ENCODE measurements around the gene GARIN5B.
"Not testable (repeated sequence)": the region's sequence is repeated elsewhere in the genome, so short reads cannot be mapped to it uniquely, and the experiment has no call there.

GARIN5B gene

DNA sequence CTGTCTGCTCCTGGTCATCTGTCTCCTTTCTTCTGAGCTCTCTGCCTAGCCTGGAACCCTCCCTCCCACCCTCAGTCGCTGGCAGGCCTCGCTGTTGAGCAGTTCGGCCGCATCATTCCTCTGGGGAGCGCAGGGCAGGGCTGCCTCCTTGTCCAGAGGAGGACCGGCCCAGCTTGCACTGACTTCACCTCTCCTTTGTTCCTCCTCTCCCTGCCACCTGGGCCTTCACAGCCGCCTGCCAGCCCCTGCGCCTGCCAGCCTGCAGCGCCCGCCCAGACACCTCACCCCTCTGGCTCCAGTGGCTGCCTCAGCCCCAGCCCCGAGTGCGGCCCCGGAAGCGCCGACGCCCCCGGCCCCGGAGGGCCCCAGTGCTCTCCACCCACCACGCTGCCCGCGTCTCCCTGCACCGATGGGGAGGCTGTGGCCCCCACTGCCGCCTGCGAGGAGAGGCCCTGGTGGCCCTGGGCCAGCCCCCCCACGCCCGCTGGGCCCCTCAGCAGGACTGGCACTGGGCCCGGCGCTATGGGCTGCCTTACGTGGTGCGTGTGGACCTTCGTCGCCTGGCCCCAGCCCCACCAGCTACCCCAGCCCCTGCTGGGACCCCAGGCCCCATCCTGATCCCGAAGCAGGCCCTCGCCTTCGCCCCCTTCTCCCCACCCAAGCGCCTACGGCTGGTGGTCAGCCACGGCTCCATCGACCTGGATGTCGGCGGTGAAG, 16.2 kb downstream of the GARIN5B start:
- no peak for DNase-seq

DNA sequence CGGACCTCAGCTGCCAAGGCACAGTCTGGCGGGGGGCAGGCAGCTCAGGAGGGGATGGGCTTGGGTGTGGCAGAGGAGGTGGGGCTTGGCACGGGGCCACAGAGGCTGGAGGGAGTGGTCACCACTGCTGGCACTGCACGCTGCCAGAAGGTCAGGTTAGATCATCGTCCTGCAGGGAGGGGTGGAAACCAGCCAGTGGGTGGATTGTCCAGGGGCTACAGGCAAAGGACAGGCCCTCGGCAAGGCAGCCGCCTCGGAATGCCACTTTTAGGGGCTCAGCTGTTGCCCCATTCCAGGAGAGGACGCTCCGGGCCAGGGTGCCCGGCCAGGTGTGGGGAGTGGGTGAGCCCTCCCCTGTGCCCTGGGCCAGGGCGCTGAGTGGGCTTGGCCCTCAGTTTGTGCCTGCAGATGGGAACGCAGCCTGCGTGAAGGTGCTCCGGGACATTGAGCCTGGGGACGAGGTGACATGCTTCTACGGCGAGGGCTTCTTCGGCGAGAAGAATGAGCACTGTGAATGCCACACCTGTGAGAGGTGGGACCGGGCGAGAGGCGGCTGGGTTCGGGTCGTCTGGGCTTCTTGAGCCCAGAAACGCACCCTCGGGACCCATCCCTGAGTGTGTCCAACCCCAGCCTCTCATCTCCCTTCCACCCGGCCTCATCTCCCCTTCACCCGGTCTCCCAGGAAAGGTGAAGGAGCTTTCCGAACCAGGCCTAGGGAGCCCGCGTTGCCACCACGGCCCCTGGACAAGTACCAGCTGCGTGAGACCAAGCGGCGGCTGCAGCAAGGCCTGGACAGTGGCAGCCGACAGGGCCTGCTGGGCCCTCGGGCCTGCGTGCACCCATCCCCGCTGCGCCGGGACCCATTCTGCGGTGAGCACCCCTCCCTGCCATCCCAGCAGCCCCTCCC, 17.0 kb downstream of the GARIN5B start:
- DNase-seq, result no peak

DNA sequence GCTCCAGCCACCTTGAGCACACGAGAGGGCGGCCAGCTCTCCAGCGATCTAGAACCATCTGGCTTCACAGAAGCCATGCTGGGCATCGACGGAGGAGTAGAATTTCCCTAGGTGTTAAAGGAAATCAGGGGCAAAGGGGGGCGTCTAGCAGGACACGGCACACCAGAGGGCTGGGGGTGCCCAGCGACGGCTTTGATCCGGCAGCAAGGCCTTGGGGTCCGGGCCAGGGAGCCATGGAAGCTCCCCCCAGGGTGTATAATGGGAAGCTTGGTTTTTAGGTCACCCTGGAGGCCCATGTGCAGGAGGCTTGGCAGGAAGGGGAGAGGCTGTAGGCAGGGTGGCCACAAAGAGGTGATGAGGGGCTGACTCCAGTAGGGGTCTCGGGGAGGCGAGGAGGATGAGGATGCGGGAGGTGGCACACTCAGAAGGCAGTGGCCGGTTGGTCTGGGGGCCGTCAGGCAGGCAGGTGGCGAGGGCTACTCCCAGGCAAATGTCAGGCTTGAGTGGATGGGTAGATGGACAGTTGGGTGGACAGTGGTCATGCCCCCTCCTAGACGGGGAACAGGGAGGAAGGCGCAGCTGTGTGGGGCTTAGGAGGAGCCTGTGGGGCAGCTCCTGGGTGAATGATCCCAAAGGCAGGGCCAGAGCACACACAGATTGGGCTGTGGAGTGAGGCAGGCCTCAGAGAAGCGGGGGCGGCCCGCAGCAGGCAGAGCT, 17.8 kb downstream of the GARIN5B start:
- DNase-seq, result no peak

DNA sequence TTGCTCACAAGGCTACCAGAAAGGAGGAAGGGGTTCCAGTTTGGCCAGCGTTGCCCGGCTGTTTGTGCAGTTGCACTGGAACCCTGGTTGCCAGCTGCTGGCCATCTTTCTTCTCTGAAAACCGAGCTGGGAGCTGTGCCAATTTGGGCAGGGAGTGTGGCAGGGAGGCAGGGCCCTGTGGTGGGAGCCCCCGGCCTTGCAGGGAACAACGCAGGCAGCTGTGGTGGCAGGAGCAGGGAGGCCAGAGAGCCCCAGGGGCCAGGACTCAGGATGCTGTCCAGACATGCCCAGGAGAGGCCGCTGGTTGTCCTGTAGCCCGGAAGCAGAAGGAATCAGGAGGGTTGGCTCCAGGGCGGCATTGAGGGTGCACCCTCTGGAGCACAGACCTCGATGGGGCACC, 18.6 kb downstream of the GARIN5B start:
- no peak for DNase-seq

DNA sequence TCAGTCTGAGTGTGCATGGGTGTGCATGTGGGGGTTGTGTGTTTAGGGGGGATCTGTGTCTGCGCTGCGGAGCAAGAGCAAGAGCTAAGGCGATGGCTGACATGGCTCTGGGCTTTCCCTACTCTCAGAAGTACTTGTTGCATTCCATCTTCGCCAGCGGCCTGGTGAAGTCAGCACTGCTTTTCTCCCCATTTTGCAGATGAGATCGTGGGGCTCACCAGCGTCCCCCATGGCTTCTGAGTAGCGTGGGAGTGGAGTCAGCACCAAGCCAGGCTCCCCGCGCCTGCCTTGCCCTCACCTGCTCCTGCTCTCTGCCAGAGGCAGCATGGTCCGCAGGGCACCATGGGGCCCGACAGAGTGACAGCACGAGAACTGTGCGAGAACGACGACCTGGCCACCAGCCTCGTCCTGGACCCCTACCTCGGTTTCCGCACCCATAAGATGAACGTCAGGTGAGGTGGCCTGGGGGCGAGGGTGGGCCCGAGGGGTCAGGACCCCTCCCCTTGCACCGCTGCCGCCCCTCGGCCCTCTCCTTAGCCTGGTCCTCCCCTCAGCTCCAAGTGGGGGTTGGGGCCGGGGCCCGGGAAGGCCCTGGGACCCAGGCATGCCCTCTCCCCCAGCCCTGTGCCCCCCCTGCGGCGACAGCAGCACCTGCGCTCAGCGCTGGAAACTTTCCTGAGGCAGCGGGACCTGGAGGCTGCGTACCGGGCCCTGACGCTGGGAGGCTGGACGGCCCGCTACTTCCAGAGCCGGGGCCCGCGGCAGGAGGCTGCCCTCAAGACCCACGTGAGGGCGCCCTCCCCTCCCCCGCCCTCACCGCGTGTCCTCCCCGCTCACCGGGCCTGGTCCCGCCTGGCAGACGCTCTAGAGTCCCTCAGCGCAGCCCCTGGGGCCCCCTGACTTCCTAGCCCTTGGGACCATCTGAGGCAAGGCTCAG, 21.2 kb downstream of the GARIN5B start:
- no peak for DNase-seq

DNA sequence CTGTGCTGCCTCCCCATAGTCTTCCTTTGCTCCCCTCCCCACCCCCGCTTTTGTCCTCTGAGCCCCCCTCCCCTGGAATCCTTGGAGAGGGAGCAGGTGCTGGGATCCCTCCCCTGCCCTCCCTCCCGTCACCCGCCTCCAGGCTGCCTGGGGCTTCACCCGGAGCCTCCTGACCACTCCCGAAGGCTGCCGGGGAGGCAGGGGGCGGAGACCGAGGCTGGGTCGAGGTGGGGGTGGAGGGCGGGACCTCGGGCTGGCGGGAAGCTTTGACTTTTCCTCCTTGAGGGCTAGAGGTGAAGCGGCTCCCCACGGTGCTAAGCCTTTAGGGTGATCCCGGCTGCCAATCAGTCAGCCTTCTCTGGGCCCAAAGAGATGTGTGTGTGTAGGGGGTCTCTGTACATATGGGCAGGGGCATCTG, 21.9 kb downstream of the GARIN5B start:
- peak; percentile 88 to 89 for DNase-seq

DNA sequence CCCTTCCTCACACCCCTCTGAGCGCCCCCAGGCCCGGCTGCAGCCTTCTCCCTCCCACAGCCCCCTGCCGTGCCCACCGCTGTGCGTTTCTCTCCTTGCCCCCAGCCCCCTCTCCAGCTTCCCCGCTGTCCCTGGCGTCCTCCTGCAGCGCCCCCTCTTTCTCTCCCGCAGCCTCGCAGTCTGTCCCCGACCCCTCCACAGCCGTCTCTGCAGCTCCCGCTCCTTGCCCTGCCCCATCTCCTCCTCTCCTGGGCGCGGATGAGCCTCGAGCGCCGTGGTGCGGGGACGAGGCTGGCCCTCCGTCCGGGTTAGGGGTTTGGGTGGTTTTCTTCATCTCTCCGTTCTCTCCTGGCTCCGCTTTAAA, 22.3 kb downstream of the GARIN5B start:
- DNase-seq, result peak in 1 of 2 experiments; percentile 89

DNA sequence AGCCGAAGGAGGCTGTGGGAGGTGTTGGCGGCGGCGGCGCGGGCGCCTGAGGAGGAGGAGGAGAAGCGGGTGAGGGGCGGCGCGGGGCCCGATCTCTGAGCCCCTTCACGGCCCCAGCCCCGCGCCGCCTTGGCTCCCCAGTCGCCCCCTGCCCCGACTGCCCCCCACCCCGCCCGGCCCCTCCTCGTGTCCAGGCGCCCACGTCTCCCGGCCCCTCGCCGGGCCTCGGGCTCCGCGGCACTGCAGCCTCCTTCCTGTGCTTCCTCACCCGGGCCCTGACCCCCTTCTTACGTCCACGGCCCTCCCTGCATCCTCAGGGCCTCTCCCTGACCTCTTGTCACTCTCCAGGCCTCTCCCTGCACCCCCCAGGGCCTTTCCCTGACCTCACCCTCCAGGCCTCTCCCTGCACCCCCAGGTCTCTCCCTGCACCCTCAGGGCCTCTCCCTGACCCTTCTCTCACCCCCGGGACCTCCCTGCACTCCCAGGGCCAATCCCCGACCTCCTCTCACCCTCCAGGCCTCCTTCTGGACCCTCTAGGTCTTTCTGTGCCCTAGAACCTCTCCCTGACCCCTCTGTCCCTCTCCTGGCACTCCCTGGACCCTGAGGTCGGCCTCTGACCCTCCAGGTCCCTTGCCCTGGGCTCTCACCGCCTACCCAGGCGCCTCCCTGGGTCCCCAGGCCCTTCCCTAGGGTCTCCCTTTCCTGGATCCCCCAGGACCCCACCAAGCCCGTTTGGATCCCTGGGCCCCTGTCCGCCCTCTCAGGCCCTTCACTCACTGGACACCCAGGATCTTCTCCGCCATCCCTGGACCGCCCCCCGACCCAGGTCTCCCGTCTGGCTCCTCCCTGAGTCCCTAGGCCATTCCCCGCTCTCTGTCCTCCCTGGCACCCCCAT, 22.9 kb downstream of the GARIN5B start:
- no peak for DNase-seq

DNA sequence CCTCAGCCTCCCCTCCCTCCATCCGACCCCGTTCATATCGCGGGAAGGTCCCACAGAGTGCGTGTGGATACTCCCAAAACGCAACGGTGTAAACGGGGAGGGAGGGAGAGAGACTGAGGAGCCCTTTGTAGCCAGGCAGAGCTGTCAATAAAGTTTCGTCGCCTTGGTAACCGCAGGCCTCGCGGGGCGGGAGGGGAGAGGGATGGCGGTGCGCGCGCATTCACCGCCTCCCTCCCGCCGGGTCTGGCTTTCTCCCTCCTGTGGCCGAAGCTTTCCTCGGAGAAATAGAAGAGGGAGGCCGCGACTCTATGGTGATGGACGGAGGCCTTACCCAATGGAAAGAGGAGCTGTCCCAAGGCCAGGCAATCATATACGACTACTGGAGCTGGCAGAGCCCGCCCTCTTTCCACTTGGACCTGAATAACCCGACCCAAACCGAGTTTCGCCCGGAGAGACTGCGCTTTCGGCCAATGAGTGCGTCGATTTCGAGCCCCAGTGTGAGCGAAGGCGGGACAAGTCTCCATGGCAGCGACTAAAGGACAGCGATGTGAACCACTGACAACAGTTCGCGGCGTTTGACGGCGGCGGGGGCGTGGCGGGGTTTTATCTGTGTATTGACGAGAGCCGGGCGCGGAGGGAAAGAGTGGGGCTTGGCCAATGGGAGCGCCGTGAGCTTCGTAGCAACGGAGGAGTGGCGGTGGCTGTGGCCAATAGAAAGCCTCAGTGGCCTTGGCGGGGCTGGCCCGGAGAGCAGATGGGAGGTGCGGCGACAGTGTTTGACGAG, 23.8 kb downstream of the GARIN5B start, which contains the start of gene KMT5C:
TSS of gene KMT5C (plus strand) at position 772 of the 784 bp plus-strand sequence. CDS start 2,061 bp downstream, outside the sequence.
- peak; percentile 100 for DNase-seq

DNA sequence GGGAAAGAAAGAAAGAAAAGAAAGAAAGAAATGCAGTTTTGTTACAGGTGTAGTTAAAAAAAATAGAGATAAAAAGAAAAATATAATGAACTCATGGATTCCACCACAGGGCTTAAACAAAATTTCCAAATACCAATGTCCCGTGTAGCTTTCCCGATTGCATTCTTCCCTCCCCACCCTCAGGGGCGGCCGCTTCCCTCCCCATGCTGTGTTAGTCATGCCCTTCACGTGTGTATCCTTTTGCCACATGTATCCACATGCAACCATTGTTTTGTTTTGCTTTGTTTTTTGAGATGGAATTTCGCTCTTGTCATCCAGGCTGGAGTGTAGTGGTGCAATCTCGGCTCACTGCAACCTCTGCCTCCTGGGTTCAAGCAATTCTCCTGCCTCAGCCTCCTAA, 27.0 kb downstream of the GARIN5B start:
- no peak for DNase-seq

DNA sequence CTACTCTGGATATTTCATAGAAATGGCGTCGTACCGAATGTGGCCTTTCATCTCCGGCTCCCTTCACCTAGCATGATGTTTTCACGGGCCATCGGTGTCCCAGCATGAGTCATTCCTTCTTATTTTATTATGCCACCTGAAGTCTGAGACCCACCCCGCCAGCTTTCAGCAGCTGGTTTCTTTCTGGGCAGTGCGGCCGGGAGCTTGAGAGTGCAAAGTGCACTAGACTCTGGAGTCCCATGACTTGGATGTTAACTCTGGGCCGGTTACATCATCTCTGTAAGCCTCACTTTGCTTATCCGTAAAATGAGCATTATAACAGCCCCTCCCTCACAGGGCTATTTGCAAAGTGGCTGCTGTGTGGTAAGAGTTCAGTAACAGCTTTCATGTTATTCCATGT, 29.2 kb downstream of the GARIN5B start:
- DNase-seq, result no peak

DNA sequence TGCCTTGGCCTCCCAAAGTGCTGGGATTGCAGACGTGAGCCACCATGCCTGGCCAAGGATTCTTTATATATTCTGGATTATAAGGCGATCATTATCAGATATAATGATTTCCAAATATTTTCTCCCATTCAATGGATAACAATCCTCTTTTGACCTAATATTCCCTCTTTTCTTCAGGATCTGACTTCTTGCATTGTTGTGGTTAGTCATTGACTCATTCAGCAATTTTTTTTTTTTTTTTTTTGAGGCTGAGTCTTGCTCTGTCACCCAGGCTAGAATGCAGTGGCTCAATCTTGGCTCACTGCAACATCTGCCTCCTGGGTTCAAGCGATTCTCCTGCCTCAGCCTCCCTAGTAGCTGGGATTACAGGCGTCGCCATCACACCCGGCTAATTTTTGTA, 33.3 kb downstream of the GARIN5B start:
- not testable (repeated sequence) for DNase-seq

DNA sequence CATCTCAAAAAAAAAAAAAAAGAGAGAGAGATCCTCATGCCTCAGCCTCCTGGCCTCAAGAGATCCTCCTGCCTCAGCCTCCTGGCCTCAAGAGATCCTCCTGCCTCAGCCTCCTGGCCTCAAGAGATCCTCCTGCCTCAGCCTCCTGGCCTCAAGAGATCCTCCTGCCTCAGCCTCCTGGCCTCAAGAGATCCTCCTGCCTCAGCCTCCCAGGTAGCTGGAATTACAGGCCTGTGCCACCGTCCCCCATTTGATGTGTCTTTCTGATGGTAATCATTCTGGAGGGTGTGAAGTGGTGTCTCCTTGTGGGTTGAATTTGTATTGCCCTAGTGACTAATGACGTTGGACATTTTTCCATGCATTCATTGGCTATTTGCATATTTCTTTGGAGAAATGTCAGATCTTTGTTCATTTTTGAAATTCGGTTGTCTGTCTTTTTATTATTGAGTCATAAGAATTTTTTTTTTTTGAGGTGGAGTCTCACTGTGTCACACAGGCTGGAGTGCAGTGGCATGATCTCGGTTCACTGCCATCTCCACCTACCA, 34.2 kb downstream of the GARIN5B start:
- DNase-seq, result not testable (repeated sequence)

DNA sequence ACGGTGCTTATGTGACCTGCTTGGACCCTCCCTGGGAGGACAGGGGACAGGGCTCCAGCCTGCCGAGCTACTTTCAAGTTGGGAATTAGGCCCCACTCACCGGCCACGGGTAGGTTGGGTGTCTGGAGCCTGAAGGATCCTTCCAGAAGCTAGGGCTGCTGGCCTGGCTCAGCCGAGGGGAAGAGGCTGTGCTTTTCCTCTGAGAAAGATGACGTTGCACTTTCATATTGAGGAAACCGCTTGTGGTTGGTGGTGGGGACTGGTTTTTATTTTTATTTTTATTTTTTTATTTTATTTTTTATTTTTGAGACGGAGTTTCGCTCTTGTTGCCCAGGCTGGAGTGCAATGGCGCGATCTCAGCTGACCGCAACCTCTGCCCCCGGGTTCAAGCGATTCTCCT, 37.9 kb downstream of the GARIN5B start, which contains the start of gene TMEM150B:
TSS of gene TMEM150B (minus strand) at position 170 of the 400 bp plus-strand sequence. CDS start 4,305 bp downstream, outside the sequence.
- no peak for DNase-seq

DNA sequence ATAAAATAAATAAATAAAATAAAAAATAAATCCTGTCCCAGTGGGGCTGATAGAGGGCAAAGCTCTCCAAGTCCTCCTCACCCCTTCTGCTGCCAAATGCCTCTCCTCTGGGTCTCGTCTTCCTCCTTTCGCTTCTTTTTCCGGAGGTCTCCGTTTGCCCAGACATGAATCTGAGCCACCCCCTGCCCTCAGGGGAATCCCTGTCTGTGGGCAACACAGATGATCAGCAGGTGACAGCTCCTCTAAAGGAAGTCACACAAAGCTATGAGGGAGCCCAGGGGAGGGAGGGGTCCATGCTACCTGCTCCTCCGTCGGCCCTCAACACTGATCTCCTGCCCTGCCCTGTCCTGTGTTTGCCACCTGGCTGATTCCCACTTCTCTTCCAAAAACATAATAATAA, 38.4 kb downstream of the GARIN5B start:
- DNase-seq, result no peak

DNA sequence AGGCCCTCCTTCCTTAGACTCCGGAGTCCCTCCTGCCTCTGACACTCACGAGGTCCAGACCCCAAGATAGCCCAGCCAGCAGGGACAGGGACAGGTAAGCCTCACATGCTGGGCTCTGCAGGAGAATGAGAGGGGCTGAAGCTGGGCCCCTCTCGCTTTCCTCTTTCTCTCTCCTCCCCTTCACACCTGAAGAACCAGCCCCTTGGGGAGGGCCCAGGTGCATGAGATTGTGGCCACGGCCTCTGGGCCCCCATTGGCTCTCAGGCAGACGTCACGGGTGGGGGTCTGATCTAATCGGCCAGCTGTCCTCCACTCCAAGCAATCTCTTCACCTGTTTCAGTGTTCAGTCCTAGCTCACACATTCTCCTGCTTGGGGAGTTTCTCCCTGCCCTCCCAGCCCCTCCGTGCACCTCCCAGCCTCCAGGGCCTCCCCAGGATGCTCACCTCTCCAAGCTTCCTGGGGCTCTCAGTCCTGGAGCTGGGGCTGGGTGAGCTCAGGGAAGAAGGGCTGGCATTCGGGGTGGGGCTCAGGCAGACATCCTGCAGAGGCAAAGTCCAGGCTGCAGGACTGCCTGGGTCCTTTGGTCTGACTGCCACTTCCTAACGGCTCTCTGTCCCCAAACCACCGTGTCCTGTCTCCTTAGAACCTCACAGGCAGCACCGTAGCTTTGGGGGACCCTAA, 40.7 kb downstream of the GARIN5B start:
- DNase-seq, result no peak

DNA sequence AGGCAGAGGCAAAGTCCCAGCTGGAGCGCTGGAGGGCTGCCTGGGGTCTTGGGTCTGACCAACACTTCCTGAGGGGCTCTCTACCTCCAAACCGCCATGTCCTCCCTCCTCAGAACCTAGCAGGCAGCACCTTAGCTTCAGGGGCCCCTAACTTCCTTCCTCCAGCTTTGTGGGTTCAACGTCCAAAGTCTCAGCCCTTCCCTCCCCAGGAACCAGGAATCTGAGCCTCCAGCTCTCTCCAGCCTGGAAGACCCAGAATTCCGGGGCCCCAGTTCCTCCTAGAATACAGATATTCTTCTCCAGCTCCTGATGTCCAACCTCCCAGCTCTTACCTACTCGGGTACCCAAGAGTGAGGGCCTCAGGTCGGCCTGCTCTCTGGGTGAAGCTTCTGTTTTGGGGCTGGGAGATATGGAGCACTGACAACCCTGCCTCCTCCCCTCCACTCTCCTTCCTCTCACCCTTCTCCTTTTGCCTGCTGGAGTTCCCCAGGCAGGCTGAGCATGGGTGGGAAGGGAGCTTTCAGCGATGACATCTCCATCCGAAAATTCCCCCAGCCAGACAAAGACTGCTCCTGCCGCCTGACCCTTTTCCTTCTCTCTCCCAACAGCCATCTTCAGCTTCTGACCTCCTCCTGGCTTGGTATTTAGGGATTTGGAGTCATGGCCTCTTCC, 41.5 kb downstream of the GARIN5B start:
- no peak for DNase-seq

DNA sequence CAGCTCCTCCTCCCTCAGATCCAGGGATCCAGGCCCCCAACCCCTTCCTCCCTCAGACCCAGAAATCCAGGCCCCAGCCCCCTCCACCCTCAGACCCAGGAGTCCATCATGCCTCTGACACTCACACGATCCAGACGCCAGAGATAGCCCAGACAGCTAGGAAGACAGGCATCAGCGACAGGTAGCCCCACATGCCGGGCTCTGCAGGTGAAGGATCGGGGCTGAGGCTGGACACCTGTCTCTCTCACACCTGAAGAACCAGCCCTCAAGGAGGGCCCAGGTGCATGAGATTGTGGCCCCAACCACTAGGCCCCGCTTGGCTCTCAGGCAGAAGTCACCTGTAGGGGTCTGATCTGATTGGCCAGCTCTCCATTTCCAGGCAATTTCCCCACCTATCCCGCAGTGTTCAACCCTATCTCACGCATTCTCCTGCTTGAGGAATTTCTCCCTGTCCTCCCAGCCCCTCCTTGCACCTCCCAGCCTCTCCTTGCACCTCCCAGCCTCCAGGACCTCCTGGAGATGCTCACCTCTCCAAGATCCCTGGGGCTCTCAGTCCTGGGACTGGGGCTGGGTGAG, 42.1 kb downstream of the GARIN5B start:
- DNase-seq, result no peak

Data from NCI-H187 (cell line).